ENCODE data around the gene CCDC78.
A peak's percentile ranks its signal among the peaks of the same experiment; 100 is the strongest.
"Not testable (repeated sequence)": the region's sequence is repeated elsewhere in the genome, so short reads cannot be mapped to it uniquely, and the experiment has no call there.

CCDC78 gene

GRCh38 chr16:704552-705380 is 21.5 kb downstream of the CCDC78 start:
- peaks cover 24% of the 10 kb centered on the region for H3K27me3 Mint-ChIP-seq
- H3K4me3 Mint-ChIP-seq: no peak overlapping the region
- no peaks in the 10 kb centered on the region for H3K9me3 Mint-ChIP-seq
- no peaks in the 10 kb centered on the region for H3K36me3 Mint-ChIP-seq
- no peak overlapping the region for H3K27ac Mint-ChIP-seq
- peaks cover 6% of the 10 kb centered on the region for H3K4me1 Mint-ChIP-seq

- H3K27ac Mint-ChIP-seq: no peak overlapping the region
- H3K9me3 Mint-ChIP-seq: no peaks in the 10 kb centered on the region
- peaks cover 23% of the 10 kb centered on the region for H3K27me3 Mint-ChIP-seq
- no peaks in the 10 kb centered on the region for H3K36me3 Mint-ChIP-seq
- peaks cover 9% of the 10 kb centered on the region for H3K4me1 Mint-ChIP-seq
- no peak overlapping the region for H3K4me3 Mint-ChIP-seq
Observed at GRCh38 chr16:704047-704446, 22.2 kb downstream of the CCDC78 start.

DNA sequence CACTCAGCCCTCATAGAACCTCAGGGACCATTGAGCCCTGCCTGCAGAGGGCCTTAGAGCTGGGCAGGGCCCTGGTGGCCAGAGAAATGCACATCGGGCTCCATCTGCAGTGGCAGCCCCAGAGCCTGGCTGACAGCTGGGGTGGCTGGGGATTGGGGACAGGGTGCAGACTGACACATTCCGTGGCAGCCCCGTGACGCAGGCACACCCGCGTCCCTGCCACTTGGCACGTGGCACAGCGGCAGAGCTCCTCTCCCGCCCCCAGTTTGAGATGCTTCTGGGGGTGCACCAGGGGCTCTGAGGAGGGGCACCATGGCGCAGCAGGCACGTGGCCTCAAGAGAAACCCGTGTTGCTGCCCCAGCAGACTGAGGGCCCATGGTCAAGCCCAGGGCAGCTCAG is 22.8 kb downstream of the CCDC78 start:
- no peak overlapping the region for H3K4me3 Mint-ChIP-seq
- H3K9me3 Mint-ChIP-seq: no peaks in the 10 kb centered on the region
- H3K27me3 Mint-ChIP-seq: peaks cover 19% of the 10 kb centered on the region
- peaks cover 9% of the 10 kb centered on the region for H3K4me1 Mint-ChIP-seq
- no peak overlapping the region for H3K27ac Mint-ChIP-seq
- H3K36me3 Mint-ChIP-seq: no peaks in the 10 kb centered on the region

DNA sequence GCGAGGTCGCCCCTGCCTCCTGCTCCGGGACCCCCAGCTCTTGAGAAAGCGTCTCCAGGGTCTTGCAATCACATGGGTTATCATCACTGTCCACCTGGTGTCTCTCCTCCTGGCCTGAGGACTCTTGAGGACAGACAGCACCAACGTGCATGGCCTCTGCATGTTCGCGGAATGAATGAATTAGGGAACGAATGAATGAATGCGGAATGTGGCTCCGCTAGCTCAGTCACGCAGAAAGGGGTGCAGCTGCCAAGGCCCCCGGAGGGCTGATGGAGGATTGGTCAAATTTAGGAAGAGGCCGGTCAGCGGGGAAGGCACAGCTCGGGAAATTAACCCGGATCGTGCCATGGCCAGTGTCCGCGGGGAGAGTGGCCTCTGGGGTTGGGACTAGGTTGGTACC is 23.9 kb downstream of the CCDC78 start:
- no peak overlapping the region for H3K4me3 Mint-ChIP-seq
- peaks cover 14% of the 10 kb centered on the region for H3K27me3 Mint-ChIP-seq
- H3K27ac Mint-ChIP-seq: no peak overlapping the region
- H3K4me1 Mint-ChIP-seq: peaks cover 9% of the 10 kb centered on the region
- no peaks in the 10 kb centered on the region for H3K36me3 Mint-ChIP-seq
- no peaks in the 10 kb centered on the region for H3K9me3 Mint-ChIP-seq

GRCh38 chr16:700684-701584 is 25.3 kb downstream of the CCDC78 start:
- no peak overlapping the region for H3K4me3 Mint-ChIP-seq
- H3K36me3 Mint-ChIP-seq: no peaks in the 10 kb centered on the region
- H3K27ac Mint-ChIP-seq: no peak overlapping the region
- no peaks in the 10 kb centered on the region for H3K9me3 Mint-ChIP-seq
- H3K4me1 Mint-ChIP-seq: peaks cover 15% of the 10 kb centered on the region
- H3K27me3 Mint-ChIP-seq: peaks cover 12% of the 10 kb centered on the region

DNA sequence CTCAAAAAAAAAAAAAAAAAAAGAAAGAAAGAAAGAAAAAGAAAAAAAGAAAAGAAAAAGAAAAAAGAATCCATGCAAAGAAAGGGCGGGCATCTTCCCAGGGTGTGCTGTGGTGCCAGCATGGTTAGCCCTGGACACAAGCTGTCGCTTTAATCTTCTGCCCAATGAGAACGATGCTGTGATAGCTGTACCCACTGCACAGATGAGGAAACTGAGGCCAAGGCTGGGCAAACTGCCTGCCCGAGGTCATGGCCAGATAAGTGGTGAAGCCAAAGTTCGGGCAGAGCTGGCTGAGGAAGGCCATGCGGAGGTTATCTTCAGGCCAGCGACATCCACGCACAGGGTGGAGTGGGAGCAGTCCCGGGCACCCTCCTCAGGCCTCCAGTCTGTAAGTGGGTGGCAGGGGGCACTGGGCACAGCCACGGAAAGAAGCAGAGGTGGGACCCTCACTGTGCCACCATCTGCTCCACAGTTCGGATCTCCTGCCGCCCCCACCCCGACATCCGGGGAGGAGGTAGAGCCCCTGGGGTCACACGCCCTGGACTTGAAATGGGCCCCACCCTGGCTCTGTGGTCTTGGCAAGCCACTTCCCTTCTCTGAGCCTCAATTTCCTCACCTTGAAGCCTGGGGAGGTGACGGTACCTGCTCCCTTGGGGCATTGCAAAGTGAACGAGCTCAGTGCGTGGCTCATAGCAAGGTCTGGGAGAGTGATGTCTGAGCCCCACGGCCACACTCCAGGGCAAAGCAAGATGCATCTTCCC is 27.2 kb downstream of the CCDC78 start:
- Mint-ChIP-seq H3K36me3 (no peaks in the 10 kb centered on the region), H3K27ac (no peak overlapping the region), H3K9me3 (no peaks in the 10 kb centered on the region), H3K4me1 (peaks cover 22% of the 10 kb centered on the region), H3K27me3 (peaks cover 9% of the 10 kb centered on the region), H3K4me3 (no peak overlapping the region)

GRCh38 chr16:695355-696089 is 30.7 kb downstream of the CCDC78 start:
- Mint-ChIP-seq H3K27ac (no peak overlapping the region), H3K9me3 (no peaks in the 10 kb centered on the region), H3K27me3 (no peaks in the 10 kb centered on the region), H3K4me1 (peaks cover 22% of the 10 kb centered on the region), H3K4me3 (peak overlapping the region; percentile 79), H3K36me3 (no peaks in the 10 kb centered on the region)

DNA sequence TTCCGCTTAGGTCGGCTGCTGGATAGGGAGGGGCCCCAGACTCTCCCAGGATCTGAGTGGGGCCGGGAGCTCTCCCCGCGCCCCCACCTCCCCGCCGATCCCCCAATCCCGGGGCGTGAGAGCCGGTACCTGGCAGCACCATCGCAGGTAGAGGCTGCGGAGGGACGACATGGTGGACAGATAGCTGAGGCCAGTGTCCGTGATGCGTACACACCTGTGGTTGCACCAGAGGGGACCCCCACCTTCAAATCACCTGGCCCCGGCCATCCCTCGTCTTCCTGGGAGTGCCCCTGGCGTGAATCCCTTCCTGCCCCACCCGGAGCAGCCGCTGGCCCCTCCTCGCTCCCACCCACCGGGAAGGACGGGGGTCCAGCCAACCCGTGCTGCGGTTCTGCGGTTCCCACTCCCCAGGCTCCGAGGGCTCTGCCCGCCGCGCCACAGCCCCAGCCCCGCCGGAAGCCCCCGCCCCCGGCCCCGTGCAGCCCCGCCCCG is 31.3 kb downstream of the CCDC78 start:
- no peaks in the 10 kb centered on the region for H3K36me3 Mint-ChIP-seq
- H3K27ac Mint-ChIP-seq: no peak overlapping the region
- no peaks in the 10 kb centered on the region for H3K27me3 Mint-ChIP-seq
- no peaks in the 10 kb centered on the region for H3K9me3 Mint-ChIP-seq
- H3K4me3 Mint-ChIP-seq: no peak overlapping the region
- peaks cover 26% of the 10 kb centered on the region for H3K4me1 Mint-ChIP-seq

- H3K27ac Mint-ChIP-seq: no peak overlapping the region
- no peaks in the 10 kb centered on the region for H3K9me3 Mint-ChIP-seq
- H3K36me3 Mint-ChIP-seq: no peaks in the 10 kb centered on the region
- H3K4me3 Mint-ChIP-seq: peak overlapping the region; percentile 64
- H3K27me3 Mint-ChIP-seq: no peaks in the 10 kb centered on the region
- peaks cover 28% of the 10 kb centered on the region for H3K4me1 Mint-ChIP-seq
Observed at GRCh38 chr16:694187-694862, 31.9 kb downstream of the CCDC78 start.

DNA sequence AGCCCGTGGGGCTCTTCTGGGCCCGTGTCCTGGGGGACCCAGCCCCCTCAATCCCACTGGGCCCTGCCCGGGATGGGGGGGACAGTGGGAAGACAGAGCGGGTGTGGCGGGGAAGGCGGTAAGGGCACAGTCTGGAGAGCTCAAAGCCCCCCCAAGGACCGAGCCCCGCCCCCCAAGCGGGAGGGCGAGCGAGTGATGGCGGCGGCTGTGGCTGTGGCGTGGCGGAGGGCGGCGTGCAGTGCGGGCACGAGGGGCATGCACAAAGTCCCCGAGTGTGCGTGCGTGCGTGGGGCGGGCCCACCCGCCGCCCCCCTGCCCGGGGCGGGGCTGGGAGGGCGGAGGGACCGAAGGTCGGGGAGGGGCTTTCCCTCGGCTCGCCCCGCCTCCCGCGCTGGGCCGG is 32.5 kb downstream of the CCDC78 start:
- H3K27me3 Mint-ChIP-seq: no peaks in the 10 kb centered on the region
- no peak overlapping the region for H3K27ac Mint-ChIP-seq
- H3K4me1 Mint-ChIP-seq: peaks cover 28% of the 10 kb centered on the region
- no peaks in the 10 kb centered on the region for H3K9me3 Mint-ChIP-seq
- peak overlapping the region; percentile 19 for H3K4me3 Mint-ChIP-seq
- H3K36me3 Mint-ChIP-seq: no peaks in the 10 kb centered on the region

DNA sequence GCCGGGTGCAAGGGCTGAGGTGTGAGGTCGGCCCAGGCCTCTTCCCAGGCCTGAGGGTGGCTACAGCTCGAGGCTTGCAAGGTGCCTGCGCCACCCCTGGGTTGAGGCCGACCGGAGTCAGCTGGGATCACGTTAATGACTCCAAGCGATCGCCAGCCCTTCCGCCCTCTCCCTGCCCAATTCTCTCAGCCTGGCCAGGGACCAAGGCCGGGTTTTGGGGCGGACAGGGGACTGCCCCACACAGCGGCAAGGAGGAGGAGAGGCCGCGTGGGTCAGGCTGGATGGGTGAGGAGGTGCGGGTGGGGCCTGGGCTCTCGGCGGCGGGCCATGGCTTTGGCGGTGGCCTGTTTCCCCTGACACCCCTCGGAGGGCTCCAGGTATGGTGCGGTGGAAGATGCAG is 32.9 kb downstream of the CCDC78 start:
- no peaks in the 10 kb centered on the region for H3K27me3 Mint-ChIP-seq
- peak overlapping the region; percentile 19 for H3K4me3 Mint-ChIP-seq
- H3K36me3 Mint-ChIP-seq: no peaks in the 10 kb centered on the region
- no peaks in the 10 kb centered on the region for H3K9me3 Mint-ChIP-seq
- H3K4me1 Mint-ChIP-seq: peaks cover 28% of the 10 kb centered on the region
- no peak overlapping the region for H3K27ac Mint-ChIP-seq

GRCh38 chr16:692356-693108 is 33.7 kb downstream of the CCDC78 start:
- no peaks in the 10 kb centered on the region for H3K36me3 Mint-ChIP-seq
- peak overlapping the region; percentile 9 for H3K4me3 Mint-ChIP-seq
- no peaks in the 10 kb centered on the region for H3K27me3 Mint-ChIP-seq
- no peaks in the 10 kb centered on the region for H3K9me3 Mint-ChIP-seq
- H3K4me1 Mint-ChIP-seq: peaks cover 28% of the 10 kb centered on the region
- H3K27ac Mint-ChIP-seq: peak overlapping the region; percentile 60

DNA sequence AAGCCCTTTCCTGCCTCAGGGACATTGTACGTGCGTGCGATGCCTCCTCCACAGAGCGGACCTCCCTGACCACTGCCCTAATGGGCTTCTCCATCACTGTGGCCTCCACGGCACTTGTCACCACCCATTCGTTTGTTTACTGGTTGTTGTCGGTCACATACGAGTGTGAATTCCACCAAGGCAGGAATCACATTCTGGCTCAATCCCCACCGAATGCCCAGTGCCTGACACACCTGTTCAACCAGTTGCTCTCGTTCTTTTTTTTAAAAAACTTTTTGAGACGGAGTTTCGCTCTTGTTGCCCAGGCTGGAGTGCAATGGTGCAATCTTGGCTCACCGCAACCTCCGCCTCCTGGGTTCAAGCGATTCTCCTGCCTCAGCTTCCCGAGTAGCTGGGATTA is 35.0 kb downstream of the CCDC78 start:
- not testable (repeated sequence) for H3K9me3 Mint-ChIP-seq, H3K36me3 Mint-ChIP-seq, H3K27me3 Mint-ChIP-seq
- peak overlapping the region; percentile 80 for H3K27ac Mint-ChIP-seq
- peak overlapping the region; percentile 55 for H3K4me3 Mint-ChIP-seq
- peaks cover 23% of the 10 kb centered on the region for H3K4me1 Mint-ChIP-seq
